Motor neuron (in vitro differentiated cells): ENCODE data around the gene ARL4A. TPM values are rescaled to one million over a fixed set of nuclear protein-coding genes. Genes with fewer than 3 reads are reported as not detected.
"Not testable (repeated sequence)": the region's sequence is repeated elsewhere in the genome, so short reads cannot be mapped to it uniquely, and the experiment has no call there.

Source experiments
- ATAC-seq, 8 experiments: fragments of 200-7000 bp; cut with Tn5 transposase; replicated peaks in 6 of 8; 2 replicates each; pipeline ENCODE4 v1.8.0; 2021; ENCODE audit warnings: mild to moderate bottlenecking in 8 of 8, moderate library complexity in 8 of 8
- H3K27ac ChIP-seq, 2 donors: fragments of 250-450 bp; sonication (Bioruptor Pico); 2 replicates each; pipeline ENCODE4 v1.9.0; 2021; ENCODE audit warnings: antibody characterized with exemption in 2 of 2, mild to moderate bottlenecking in 2 of 2, moderate library complexity in 1 of 2
- H3K4me1 ChIP-seq, 2 donors: fragments of 250-450 bp; sonication (Bioruptor Pico); replicated peaks in 1 of 2; 2 replicates each; pipeline ENCODE4 v1.6.1; 2021; ENCODE audit warnings: antibody characterized with exemption in 2 of 2, mild to moderate bottlenecking in 2 of 2, moderate library complexity in 1 of 2
- H3K4me3 ChIP-seq, 5 donors: fragments of 250-450 bp; sonication (Bioruptor Pico); 2 replicates each; pipeline ENCODE4 v1.9.0; 2021; ENCODE audit warnings: antibody characterized with exemption in 5 of 5, mild to moderate bottlenecking in 5 of 5, moderate library complexity in 4 of 5
- WGBS, 10 experiments: fragments of 450-650 bp; shearing (Covaris generic); methylation state at CpG; one replicate each; pipeline ENCODE4 v1.0.0; 2022; 5-methylcytosine and 5-hydroxymethylcytosine counted together
- in situ Hi-C, 9 experiments: fragments of 400-800 bp; cut with MboI; loops; one replicate each; pipeline ENCODE4 v1.15.0; 2021; ENCODE audit warnings: low sequenced_read_pairs in 9 of 9, low pct_unique_long_range_greater_than_20kb in 2 of 9; ENCODE audit not compliant: unreplicated experiment in 9 of 9
- total RNA-seq, 8 experiments: library from RNA; unstranded; fragments of 300-600 nt; gene quantifications; 2 replicates each; pipeline versions ENCODE4 v1.2.3 to v1.2.4, GENCODE V29; 2022

Gene ARL4A
- total RNA-seq, 8 experiments from 2014 or later, result 12.9 to 73.5 (median 30.5) TPM

DNA sequence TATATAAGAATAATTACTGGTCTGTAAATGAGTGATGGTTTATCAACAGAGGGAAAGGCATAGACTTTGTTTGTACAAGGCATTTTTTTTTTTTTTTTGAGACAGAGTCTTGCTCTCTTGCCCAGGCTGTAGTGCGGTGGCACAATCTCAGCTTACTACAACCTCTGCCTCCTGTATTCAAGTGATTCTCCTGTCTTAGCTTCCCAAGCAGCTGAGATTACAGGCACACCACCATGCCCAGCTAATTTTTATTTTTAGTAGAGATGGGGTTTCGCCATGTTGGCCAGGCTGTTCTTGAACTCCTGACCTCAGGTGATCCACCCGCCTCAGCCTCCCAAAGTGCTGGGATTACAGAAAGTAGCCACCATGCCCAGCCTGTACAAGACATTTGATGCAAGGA, 4.0 kb downstream of the ARL4A start:
- in situ Hi-C loops, result loop anchor here in 1 of 9 experiments (10.0 kb wide), 1 partner anchor 423 kb away; no protein-coding TSS in a partner anchor
- H3K4me3 ChIP-seq, H3K4me1 ChIP-seq, H3K27ac ChIP-seq, ATAC-seq: not testable (repeated sequence)
- 60 to 100% (median 100%) methylated on average over 1 to 2 of the region's 3 CpGs; no CpG with 5 or more reads in 2 of the 10 experiments for WGBS, 10 experiments

DNA sequence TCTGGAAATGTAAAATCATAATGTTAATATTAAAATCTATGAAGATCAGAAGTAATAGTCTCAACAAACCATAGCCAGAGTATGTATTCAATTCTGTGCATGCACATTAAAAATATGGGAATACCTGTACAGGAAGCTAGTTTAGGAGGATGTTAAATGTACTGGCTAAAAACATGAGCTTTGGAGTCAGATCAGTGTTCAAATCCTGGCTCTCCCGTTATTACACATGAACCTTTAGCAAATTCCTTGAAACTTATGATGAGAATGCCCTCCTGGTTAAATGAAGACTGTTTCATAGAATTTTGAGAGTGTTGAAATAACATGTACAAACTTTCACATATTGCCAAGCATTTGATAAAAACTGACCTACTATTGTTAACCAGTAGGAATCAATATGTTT, 4.6 kb downstream of the ARL4A start:
- WGBS, 10 experiments, result 60 to 100% (median 95%) methylated on average over 1 of the region's 1 CpG; no CpG with 5 or more reads in 2 of the 10 experiments
- Histone ChIP-seq H3K4me1 (peaks cover 6 to 8% of the 10 kb centered on the region in 2 donors), H3K4me3 (no peak overlapping the region), H3K27ac (no peak overlapping the region)
- in situ Hi-C loops, result loop anchor here in 1 of 9 experiments (10.0 kb wide), 1 partner anchor 423 kb away; no protein-coding TSS in a partner anchor
- ATAC-seq, result no peak

DNA sequence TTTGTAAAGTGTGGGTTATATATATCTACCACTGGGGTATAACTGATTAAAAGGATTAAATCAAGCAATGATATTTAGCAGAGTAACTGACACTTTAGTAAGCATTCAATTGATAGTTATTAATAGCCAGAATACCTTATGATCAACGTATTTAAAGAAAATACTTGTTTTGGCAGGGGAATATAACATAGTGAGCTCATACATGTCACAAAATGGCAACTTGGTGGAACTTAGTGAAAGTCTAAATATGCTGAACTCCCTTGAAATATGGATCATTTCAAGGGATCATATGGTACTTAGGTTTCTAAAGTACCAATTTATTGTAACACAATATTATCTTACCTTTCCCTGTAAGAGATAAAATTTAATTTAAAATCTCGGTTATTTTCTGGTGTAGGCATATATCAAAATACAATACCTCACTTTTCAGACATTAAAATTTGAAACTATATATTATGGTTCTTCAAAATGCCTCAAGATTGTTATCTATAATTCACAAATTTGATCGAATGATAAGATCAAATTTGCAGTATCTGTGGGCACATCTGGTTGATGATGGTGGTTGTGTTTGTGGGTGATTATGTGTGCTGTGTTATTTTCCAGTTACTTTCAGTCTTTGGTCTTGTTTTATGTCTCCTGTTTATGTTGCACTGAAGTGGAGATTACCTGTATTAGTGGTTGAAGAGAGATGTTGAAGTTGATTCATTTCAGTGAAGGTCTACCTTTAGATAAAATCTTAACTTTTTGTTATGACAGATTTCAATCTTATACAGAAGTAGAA, 5.2 kb downstream of the ARL4A start:
- H3K27ac ChIP-seq, result no peak overlapping the region
- H3K4me3 ChIP-seq, result no peak overlapping the region
- no peak for ATAC-seq
- peaks cover 6 to 8% of the 10 kb centered on the region in 2 donors for H3K4me1 ChIP-seq
- in situ Hi-C loops, result loop anchor here in 1 of 9 experiments (10.0 kb wide), 1 partner anchor 422 kb away; no protein-coding TSS in a partner anchor
- WGBS, 10 experiments, result 10 to 94% (median 76%) methylated on average over 1 to 3 of the region's 3 CpGs; no CpG with 5 or more reads in 1 of the 10 experiments

DNA sequence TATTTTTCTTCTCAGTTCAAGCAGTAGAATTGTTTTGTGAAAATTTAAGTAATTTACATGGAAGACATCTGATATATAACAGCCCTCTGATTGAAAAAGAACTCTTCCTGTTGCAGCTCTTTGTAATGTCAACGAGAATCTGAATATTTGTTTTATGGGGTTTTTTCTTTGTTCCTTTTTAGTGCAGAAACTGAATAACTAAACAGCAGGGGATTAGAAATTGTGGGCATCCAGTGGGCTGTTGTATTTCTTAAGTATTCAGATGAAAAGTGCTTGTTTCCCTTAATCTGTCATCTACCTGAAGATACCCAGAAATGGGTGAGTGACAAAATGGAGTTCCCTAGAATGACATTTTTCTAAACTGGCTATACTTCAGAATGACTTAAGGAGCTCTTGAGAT, 7.4 kb downstream of the ARL4A start:
- ATAC-seq, result no peak
- in situ Hi-C loops, result loop anchor here in 1 of 9 experiments (10.0 kb wide), 1 partner anchor 420 kb away; no protein-coding TSS in a partner anchor
- peaks cover 6 to 8% of the 10 kb centered on the region in 2 donors for H3K4me1 ChIP-seq
- WGBS, 10 experiments, result 0 to 100% (median 43%) methylated on average over 1 of the region's 1 CpG; no CpG with 5 or more reads in 3 of the 10 experiments
- no peak overlapping the region for H3K4me3 ChIP-seq
- no peak overlapping the region for H3K27ac ChIP-seq

DNA sequence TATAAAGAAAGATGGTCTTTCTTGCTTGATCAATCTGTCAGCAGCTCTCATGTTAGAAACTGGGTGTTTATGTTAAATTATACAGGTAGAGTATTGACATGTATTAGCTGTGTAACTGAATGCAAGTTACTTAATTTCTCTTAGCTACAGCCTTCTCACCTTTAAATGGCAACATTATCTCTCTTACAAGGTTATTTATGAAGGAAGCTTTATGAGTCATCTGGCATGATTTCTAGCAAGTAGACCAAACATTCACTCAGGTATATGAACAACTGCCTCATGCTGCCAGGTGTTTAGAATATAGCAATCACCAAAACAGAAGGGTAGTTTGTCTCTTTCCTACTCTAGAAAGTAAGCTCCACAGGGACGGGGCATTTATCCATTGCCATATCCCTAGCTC, 8.5 kb downstream of the ARL4A start:
- Histone ChIP-seq H3K4me1 (peaks cover 6 to 8% of the 10 kb centered on the region in 2 donors), H3K4me3 (no peak overlapping the region), H3K27ac (no peak overlapping the region)
- ATAC-seq, result peak in 1 of 8 experiments; percentile 33
- in situ Hi-C loops, result loop anchor here in 1 of 9 experiments (10.0 kb wide), 1 partner anchor 419 kb away; no protein-coding TSS in a partner anchor
- WGBS, 10 experiments, result 57 to 80% methylated on average over 1 of the region's 1 CpG; no CpG with 5 or more reads in 8 of the 10 experiments

DNA sequence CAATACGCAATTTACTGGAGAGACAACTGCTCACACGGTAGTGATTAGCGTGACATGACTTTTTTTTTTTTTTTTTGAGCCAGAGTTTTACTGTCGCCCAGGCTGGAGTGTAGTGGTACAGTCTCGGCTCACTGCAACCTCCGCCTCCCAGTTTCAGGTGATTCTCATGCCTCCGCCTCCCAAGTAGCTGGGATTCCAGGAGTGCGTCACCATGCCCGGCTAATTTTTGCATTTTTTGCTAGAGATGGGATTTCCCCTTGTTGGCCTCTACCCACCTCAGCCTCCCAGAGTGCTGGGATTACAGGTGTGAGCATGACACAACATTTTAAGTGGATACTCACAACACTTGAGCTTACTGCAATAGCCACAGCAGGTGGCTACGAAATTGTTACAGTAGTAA, 11.9 kb downstream of the ARL4A start:
- WGBS, 10 experiments, result 83 to 100% (median 93%) methylated on average over 1 to 9 of the region's 10 CpGs; no CpG with 5 or more reads in 1 of the 10 experiments
- peaks cover 3 to 6% of the 10 kb centered on the region in 2 donors for H3K4me1 ChIP-seq
- in situ Hi-C loops, result loop anchor here in 1 of 9 experiments (10.0 kb wide), 1 partner anchor 416 kb away; no protein-coding TSS in a partner anchor
- no peak overlapping the region for H3K4me3 ChIP-seq
- H3K27ac ChIP-seq, result no peak overlapping the region
- ATAC-seq, result no peak

DNA sequence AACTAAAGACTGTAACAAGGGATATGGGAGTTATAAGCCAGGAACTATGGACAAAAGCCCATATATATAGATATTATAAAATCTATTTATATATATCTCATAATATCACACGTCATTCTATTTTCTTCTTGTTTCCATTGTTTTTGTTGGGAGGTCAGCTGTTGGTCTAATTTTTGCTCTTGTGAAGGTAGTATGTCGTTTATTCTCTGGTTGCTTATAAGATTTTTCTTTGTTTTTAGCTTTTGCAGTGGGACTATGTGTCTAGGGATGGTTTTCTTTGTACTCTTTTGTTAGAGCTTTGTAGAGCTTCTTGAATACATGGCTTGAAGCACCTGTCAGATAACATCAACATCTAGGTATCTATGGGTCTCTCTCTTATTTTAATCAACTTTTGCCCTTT, 14.0 kb downstream of the ARL4A start:
- H3K27ac ChIP-seq, result no peak overlapping the region

DNA sequence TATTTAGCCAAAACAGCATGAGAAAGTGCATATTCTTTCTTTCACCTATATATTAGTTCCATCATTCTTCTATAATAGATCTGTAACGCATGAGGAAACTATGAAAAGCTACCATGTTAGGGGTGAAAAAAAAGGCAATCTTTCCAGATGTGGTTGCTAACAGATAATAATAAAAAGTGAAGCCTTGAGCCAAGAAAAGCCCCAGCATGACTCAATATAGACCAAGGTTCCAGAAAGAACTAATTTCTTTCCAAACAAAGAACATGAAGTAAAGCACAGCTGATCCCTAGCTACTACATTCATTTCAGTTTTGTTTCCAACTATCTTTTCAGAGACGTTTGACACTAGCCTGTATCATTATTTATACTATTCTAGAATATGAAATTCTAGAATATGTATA, 16.4 kb downstream of the ARL4A start:
- Histone ChIP-seq H3K4me3 (no peak overlapping the region), H3K4me1 (peaks cover 3 to 6% of the 10 kb centered on the region in 2 donors), H3K27ac (no peak overlapping the region)
- in situ Hi-C loops, result no loop called here
- WGBS, 10 experiments, result 0 to 100% (median 53%) methylated on average over 1 to 2 of the region's 2 CpGs; no CpG with 5 or more reads in 1 of the 10 experiments
- no peak for ATAC-seq

More for the DNA sequence above, 14.0 kb downstream of the ARL4A start:
- ATAC-seq, result no peak
- 61 to 100% (median 80%) methylated on average over 1 to 2 of the region's 2 CpGs; no CpG with 5 or more reads in 1 of the 10 experiments for WGBS, 10 experiments
- Histone ChIP-seq H3K4me3 (no peak overlapping the region), H3K4me1 (no peaks in the 10 kb centered on the region)
- in situ Hi-C loops, result no loop called here

DNA sequence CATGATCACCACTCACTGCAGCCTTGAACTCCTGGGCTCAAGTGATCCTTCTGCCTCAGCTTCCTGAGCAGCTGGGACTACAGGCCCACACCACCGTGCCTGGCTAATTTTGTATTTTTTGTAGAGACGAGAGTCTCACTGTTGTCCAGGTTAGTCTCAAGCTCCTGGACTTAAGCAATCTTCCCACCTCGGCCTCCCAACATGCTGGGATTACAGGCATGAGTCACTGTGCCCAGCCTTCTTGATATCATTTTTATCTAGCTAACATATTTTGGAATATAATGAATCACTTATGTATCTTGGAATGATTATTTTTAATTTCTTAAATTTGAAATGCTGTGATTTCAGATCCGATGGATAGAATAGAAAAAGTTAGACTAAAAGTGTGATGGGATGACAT, 18.4 kb downstream of the ARL4A start:
- H3K4me3 ChIP-seq, result no peak overlapping the region
- H3K4me1 ChIP-seq, result peaks cover 3 to 22% of the 10 kb centered on the region in 2 donors
- WGBS, 10 experiments, result 92 to 100% (median 100%) methylated on average over 1 to 4 of the region's 4 CpGs; no CpG with 5 or more reads in 1 of the 10 experiments
- ATAC-seq, result no peak
- in situ Hi-C loops, result no loop called here
- no peak overlapping the region for H3K27ac ChIP-seq

DNA sequence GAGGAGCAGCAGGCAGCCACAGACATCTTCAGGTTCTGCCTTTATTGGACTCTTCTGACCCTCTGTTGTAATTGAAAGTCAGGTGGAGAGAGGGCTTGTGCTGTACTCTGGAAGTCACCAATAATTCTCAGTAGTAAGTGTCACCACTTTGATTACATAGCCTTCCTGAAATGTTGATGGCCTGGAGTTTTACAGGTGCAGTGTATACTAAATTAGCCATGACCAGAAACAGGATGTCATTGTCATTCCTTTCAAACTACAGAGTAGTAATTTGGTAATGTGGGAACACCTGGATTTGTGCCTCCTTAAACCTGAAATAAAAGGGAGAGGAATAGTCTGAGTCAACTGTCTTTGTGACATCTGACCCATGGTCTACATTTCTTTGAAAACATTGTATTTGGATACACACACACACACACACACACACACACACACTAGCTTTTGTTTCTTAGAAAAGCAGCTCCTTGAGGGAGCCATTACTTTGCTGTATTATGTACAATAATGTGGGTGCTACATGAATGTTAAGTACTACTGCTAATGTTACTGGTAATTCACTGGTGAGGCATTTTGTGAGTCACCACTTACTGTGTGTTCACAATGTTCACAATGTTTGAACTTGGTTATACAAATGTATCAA, 19.6 kb downstream of the ARL4A start:
- peaks cover 4 to 25% of the 10 kb centered on the region in 2 donors for H3K4me1 ChIP-seq
- H3K27ac ChIP-seq, result no peak overlapping the region
- peak in 5 of 8 experiments; percentile 26 to 77 (median 69) for ATAC-seq
- no peak overlapping the region for H3K4me3 ChIP-seq
- in situ Hi-C loops, result no loop called here

DNA sequence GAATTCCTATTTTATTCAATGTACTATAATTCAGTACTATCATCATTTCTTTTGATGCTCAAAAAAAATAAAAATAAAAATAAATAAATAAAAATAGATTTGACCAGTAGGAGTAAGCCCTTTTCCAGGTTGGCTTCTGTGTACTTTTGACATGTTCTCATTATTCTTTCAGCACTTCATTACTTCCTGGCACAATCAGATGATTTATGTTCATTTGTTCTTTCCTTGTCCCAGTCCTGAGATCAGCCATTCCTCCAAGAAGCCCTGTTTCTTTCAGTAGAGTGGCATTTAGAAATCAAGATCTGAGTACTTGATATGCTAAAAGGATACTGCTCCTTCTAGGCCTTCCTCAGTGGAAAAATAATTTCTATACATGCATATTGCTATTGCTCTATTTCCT, 20.9 kb downstream of the ARL4A start:
- in situ Hi-C loops, result no loop called here
- no peak overlapping the region for H3K4me3 ChIP-seq
- H3K4me1 ChIP-seq, result peaks cover 12 to 27% of the 10 kb centered on the region in 2 donors
- ATAC-seq, result no peak
- no peak overlapping the region for H3K27ac ChIP-seq

DNA sequence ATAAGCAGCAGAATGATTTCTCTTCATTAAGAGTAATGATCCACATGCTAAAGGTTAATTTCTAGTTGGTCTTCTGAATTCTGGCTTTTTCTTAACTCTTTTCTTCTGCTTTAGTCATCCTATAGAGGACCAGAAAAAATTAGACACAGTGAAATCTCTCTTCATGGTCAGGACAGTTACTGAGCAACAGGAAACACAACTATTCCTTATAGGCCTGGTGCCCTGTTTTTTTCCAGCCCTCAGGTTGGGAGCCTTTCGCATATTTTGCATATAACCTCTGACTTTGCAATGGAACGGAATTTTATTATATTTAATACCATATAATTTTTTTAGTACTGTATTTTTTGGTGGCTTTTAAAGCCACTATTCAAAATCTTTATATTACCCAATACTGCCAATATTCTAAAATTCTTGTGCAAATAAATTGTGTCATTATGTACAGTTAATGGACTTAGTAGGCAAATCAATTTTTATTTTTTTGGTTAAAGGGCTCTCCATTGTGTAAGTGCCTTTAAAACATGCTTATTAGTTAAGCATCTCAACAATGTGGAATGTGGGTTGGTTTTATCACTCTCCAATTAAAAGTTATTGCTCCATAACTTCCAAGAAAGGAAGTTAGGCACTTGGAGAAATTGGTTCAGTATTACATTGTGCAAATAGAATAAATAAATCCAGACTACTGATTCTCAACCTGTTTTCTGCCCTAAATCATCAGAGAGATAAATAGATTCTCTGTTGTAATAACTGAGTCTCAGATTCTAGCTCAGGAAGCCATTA, 22.5 kb downstream of the ARL4A start:
- no peak overlapping the region for H3K27ac ChIP-seq
- 75 to 100% (median 92%) methylated on average over 2 of the region's 2 CpGs; no CpG with 5 or more reads in 1 of the 10 experiments for WGBS, 10 experiments
- in situ Hi-C loops, result no loop called here
- no peak overlapping the region for H3K4me3 ChIP-seq
- peak in 1 of 8 experiments; percentile 68 for ATAC-seq
- H3K4me1 ChIP-seq, result peaks cover 25 to 38% of the 10 kb centered on the region in 2 donors
